Measurements from ENCODE around the gene NDUFAF8.

NDUFAF8 gene

DNA sequence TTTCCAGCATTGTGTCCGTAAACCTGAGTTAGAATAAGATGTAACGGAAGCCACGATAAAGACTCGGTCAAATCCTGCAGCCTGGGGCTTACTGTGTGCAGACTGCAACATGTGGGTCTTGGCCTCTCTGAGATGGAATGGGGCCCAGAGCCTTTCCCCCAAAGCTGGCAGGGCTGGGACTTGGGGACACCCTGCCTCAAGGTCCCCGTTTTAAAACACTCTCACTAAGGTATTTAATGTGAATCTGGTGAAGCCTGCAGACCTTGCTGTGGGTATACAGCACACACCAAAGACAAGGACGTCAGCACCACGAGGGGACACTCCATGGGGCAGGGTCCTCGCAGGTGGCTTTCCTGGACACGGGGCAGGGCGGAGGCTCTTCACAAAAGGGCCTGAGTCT lies 2.1 kb downstream of the NDUFAF8 start:
- DNase-seq, result no peak

DNA sequence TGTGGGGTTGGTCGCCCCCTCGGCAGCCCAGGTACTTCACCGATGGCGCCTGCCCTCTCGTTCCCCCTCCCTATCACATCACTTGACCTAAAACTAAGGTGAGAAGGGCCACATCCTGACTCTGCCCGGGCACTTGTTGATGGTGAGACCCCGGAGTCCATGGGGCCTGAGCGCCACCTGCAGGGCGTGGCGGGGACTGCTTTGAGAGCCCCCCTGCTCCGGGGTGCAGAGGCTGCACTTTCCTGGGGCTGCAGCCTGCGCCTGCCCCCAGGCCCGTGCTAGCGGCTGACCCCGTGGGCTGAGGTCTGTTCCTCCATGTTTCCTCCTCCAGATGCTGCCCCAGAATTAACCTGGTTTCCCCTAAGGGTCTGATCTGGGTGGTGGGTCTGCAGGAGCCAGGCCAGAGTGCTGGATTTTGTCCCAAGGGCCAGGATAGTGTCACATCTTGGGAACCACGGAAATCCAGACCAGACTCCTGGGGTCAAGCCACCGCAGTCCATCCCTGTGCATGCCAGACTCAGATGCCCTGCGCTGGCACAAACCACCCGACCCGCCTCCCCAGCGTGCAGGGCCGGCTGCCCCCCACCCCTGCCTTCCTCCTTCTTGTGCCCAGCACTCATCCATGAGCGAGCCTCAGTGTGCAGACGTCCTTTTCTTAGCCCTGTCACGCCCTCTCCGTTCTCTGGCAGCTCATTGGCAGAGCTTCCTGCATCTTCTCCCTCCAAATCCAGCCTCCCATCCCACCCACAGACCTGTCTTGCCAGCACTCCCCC lies 2.7 kb downstream of the NDUFAF8 start:
- DNase-seq, result peak; percentile 18

- DNase-seq, result no peak
Observed at GRCh38 chr17:81242421-81243332, 3.6 kb downstream of the NDUFAF8 start.

DNA sequence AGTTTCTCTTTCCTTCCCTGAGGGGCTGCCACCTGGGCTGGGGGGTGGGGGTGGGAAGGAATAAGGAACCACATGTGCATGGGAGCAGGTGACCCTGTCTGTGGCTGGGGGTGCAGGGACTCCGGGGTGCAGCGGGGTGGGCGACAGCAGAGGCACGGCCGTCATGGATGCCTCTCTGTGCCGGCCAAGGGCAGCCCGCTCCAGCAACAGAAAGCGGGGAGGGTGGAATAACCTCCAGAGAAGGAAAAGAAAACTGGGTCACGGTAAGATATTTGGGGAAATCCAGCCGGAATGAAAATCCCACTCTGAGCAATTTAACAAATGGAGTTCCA lies 4.2 kb downstream of the NDUFAF8 start:
- no peak for DNase-seq

GRCh38 chr17:81244358-81245023 lies 5.4 kb downstream of the NDUFAF8 start:
- no peak for DNase-seq

DNA sequence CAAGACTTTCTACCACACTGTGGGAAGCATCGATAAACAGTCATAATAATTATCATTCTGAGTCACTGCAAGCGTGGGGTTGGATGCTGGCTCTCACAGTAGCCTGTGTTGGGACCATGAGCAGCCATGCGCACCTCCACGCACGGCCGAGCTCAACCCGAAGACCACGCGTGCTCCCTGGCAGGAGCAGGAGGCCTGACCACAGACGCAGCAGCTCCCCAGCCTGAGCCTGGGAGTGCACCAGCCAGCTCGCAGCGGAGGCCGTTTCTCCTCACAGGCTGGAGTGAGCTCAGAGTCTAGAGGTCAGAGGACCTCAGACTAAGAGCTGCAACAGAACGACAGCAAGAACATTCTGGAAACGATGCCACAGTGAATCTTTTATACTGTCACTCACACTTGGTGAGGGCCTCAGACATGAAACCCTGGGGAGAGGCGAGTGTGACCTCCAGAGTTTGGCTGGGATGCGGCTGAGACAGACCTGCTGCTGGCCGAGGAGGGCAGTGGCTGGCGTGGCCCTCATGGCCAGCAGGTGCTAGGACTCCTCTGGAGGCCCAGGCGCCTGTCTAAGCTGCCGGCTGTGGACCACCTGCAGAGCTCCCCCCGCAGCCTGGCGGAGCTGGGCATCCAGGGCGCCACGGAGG lies 6.0 kb downstream of the NDUFAF8 start:
- DNase-seq, result no peak

DNA sequence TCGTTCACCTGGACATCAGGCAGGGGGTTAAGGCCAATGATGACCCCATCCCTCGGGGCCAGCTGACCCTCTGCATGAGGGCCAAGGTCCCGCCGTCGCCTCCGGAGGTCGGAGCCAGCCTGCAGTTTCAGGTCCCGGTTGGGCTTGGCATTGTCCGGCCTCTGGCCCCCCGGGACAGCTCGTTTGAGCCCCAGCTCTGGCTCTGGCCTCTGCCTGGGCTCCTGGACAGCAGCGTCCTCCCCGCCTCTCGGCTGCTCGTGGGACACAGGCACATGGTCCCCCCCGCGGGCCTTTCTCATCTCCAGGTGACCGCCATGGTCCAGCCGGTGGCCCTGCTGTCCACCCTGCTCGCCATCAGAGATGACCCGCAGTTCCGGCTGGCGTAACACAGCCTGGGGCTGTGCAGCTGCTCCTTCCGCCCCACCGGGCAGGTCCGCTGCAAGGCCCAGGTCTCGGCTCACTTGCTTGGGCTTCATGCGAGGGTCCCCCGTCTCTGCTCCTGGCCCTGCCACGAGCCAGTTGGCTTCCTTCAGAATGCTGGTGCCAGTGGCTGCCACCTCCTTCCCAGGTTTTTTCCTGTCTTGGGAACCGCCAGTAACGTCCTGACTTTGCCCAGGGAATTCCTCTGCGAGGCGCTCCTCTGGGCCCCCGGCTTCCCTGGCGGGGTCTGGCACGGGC lies 6.7 kb downstream of the NDUFAF8 start:
- no peak for DNase-seq

DNA sequence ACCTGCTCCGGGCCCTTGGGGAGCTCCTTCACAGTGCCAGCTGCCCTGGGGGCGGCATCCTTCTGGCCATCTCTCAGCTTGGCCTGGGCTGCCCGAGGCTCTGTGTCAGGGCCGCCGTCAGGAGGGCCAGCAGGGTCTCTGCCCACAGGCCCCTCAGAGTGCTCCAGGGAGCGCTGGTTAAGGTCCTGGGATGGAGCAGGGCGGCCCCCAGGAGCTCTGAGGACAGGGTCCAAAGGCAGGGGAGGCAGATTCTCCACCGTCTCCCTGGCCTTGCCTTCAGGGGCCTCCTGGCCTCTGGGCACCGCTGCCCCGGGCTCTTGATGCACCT lies 7.2 kb downstream of the NDUFAF8 start:
- no peak for DNase-seq

DNA sequence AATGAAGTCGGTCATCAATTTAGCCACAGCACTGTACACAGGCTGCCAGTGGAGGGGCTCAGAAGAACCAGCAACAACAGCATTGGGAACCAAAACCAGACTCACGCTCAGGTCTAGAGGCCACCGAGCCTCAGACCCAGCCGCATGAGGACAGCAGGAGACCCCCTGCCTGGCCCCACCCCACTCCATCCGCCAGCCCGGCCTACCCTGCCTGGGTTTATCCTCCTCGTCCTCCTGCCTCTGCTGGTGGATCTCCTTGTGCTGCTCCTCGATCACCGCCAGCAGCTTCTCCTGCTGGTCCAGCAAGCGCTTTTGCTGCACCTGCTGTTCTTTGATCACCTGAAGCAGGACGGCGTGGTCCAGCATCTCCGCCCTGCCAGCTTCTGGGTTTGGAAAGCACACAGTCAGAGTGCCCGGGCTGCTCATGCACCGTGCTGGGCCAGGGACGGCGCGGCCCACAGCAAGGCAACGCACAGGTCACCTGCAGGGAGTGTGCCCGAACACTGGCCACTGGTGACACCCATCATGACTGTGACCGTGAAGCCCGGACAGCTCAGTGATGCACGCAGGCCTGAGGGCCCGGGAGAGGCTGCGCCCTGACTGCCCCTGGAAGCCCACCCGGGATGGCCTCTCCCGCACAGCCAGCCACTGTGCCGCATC lies 7.7 kb downstream of the NDUFAF8 start:
- no peak for DNase-seq

GRCh38 chr17:81247339-81247990 lies 8.3 kb downstream of the NDUFAF8 start:
- DNase-seq, result no peak

GRCh38 chr17:81248649-81249048 lies 9.5 kb downstream of the NDUFAF8 start:
- no peak for DNase-seq

- DNase-seq, result no peak
Observed at GRCh38 chr17:81249223-81250040, 10.3 kb downstream of the NDUFAF8 start.

DNA sequence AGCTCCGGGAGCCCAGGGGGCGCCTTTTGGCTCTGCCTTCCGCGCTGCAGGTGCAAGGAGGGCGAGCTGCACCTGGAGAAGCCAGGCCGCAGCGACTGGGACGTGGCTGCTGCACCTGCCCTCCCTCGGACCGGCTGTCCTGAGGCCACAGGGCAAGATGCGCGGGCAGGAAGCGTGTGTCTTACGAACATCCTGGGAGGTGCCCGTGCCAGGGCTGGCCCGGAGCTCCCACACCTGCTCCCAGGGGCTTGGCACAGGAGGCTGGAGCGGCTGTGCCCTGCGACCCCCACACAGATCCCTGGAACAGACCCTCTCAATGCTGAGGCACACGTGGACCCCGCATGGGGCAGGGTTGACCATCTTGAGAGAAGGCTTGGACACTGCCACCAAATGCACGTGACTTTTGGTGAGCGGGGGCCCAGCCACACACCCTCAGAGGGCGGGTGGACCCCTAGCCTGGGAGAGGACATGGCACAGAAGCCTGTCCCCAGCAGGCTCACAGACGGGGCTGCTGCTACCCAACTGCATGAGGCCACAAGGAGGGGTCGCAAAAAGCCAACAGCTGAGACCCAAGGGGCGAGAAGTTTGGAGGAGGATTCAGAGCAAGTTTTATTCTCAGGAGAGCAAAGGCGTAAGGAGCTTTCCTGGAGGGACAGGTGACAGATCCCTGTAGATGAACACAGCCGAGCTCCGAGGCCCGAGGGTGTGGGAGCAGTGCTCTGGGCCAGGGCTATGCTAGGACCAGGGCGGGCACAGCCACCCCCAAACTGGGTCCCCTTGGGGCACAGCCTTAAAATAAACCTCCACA lies 11.4 kb downstream of the NDUFAF8 start:
- DNase-seq, result no peak

DNA sequence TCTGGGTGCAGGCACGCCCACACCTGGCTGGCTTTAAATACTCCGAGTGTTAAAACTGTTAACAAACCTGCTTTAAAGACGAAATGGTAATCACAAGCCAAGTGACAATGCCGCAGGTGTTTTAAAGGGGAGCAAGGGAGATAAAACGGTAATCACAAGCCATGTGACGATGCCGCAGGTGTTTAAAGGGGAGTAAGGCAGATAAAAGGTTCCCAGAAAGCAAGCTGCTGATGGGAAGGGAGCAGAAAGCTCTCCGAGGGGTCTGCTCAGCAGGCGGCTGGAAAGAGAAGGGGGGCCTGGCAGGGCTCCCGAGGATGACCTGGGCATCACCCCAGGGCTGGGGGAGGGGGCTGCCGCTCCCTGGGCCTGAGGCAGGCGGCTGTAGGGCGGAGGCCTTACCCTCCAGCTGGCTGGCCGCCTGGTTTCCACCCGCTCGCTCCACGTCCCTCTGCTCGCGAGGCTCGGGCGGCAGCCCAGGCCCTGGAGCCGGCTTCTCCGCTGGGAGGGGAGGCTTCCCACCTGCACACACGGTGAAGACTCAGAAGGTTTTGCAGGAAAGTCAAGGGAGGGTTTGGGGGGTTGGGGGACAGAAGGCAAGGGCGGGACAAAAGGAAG lies 12.1 kb downstream of the NDUFAF8 start:
- DNase-seq, result peak; percentile 98

DNA sequence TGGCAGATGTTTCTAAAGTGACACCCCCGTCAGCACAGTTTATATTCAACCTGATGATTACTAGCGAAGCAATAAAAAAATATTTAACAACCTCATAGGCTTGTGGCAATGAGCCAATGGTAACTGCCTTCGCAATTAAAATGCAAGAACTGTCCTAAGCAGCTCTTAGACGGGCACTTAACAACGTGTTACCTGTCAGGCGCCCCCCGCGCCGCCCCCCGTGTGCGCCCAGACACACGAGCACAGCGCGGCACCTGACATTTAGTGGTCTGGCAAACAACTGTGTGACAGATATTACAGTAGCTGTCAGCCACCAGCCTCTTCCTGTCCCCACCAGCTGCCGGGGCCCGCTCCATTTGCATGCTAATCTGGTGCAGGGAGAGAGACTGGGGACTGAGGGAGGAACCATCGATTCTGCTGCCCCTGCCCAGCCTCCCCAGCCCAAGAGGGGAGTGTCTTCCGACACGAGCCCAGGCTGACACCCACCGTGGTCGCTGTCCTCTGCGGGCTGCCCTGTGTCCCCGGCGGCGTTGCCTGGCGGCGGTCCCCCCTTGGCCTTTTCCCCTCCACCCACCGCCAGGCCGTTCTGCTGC lies 12.7 kb downstream of the NDUFAF8 start:
- DNase-seq, result peak; percentile 98

GRCh38 chr17:81252326-81252986 lies 13.3 kb downstream of the NDUFAF8 start:
- peak; percentile 53 for DNase-seq

GRCh38 chr17:81252987-81253329 lies 13.8 kb downstream of the NDUFAF8 start:
- no peak for DNase-seq

- DNase-seq, result no peak
Observed at GRCh38 chr17:81253358-81254131, 14.4 kb downstream of the NDUFAF8 start.

All from NCI-H2171 (cell line).